ENCODE measurements around the gene TTC9C. TPM values are rescaled to one million over a fixed set of nuclear protein-coding genes. Genes with fewer than 3 reads are reported as not detected.
"Not testable (repeated sequence)": the region's sequence is repeated elsewhere in the genome, so short reads cannot be mapped to it uniquely, and the experiment has no call there.

The TTC9C gene
- total RNA-seq, 1 experiment from 2014 or later, result 63.1 TPM

GRCh38 chr11:62752994-62753735, 24.9 kb downstream of the TTC9C start:
- H3K27me3 ChIP-seq (ENCODE audit: control insufficient read depth, insufficient read depth, low read length), result no peaks in the 10 kb centered on the region
- H3K4me3 ChIP-seq (ENCODE audit: insufficient read depth, low read depth, low read length), result peak overlapping the region; percentile 77
- H3K36me3 ChIP-seq (replicated peaks; ENCODE audit: control insufficient read depth, insufficient read depth, low read length), result peaks cover 25% of the 10 kb centered on the region
- DNase-seq, result no peak

DNA sequence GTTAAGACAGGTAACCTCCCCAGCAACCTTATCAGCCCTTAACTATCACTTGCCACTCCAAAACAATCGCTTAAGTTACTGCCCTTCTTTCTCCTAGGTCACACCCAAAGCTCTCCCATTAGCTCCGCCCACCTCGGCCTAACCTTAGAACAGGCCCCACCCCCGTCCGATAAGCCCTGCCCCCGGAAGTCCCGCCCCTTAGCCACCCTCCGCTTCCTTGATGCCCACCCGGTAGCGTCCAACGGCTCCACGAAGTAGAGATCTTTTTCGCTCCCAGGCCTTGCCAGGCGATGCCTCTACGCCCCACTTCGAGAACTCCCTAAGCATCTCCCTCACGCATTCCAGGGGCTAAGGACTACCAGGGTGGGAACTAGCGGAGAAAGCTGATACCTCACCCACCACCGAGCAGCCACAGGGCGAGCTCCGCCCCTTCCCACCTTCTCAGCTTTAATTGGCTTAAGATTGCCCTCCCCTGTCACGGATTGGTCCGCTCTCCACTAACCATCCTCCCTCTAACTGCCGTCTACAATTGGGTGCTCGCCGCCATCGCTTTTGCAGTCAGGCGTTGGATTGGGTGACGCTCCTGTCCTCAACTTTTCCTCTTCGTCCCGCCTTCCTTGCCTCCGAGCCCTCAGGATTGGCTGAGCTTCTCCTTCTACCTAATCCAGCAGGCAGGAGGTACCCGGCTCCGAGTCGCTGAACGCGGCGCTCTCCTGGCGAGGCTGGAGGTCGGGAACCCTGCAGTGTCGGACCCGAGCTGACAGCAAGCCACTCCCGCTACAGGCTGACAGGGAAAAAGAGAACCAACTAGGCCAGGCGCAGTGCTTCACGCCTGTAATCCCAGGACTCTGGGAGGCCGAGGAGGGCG, 25.7 kb downstream of the TTC9C start, which contains the start of gene ZBTB3:
Gene ZBTB3 (minus strand): TSS at position 425 of the 868 bp plus-strand sequence. CDS start 496 bp downstream, outside the sequence.
- H3K27me3 ChIP-seq (ENCODE audit: control insufficient read depth, insufficient read depth, low read length), result no peaks in the 10 kb centered on the region
- peaks cover 23% of the 10 kb centered on the region for H3K36me3 ChIP-seq (replicated peaks; ENCODE audit: control insufficient read depth, insufficient read depth, low read length)
- peak within 1 kb of the TSS; percentile 77 for H3K4me3 ChIP-seq (ENCODE audit: insufficient read depth, low read depth, low read length)
- DNase-seq, result peak; percentile 95

DNA sequence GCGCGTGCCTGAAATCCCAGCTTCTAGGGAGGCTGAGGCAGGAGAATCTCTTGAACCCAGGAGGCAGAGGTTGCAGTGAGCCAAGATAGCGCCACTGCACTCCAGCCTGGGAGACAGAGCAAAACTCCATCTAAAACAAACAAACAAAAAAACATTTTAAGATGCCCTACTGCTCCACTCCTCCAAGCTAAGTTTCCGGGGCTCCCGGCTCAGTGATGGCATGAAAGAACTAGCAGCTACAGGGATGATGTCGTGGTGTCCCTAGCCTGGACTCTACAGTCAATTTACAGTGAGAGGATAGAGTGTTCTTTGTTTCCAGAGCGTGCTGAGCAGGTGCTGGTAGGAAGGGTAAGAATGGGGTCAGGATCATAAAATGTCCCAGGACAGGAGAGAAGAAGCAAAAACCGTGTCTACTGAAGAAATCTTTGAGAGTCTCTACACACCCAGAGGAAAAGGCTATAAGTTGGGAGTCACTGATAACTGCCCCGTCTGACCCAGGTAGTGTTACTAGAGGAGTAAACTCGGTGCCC, 26.9 kb downstream of the TTC9C start:
- H3K4me3 ChIP-seq (ENCODE audit: insufficient read depth, low read depth, low read length), result no peak overlapping the region
- H3K27me3 ChIP-seq (ENCODE audit: control insufficient read depth, insufficient read depth, low read length), result no peaks in the 10 kb centered on the region
- DNase-seq, result no peak

DNA sequence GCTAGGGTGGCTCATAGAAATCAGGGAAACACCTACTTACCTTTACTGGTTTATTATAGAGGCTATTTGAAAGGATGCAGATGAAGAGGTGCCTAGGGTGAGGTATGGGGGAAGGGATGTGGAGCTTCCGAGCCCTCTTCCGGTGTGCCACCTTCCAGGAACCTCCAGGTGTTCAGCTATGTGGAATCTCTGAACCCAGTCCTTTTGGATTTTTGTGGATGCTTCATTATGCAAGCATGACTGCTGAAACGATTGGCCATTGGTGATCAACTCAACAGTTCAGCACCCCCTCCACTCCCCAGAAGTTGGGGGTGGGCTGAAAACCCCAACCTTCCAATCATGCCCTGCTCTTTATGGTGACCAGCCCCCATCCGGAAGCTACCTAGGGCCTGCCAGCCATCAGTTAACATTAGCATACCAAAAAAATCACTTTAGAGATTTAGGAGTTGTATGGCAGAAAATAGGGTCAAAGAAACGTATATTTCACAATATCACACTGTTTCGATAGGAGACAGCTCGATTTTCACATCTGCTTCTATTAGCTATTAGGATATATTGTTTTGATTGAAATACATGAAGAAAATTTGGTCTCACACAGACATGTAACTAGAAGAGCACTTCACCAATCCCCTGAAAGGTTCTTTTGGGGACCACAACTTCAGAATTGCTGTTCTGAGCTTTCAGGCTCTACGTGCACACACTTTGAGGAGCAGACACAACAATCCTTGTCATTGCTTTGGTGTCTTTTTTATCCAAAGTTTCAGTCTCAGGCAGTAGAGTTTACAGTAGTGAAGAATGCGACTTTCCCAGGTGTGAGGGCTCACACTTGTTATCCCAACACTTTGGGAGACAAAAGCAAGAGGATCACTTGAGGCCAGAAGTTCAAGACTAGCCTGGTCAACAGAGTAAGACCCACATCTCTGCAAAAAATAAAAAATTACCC, 29.8 kb downstream of the TTC9C start:
- Histone ChIP-seq H3K36me3 (replicated peaks; ENCODE audit: control insufficient read depth, insufficient read depth, low read length) (peaks cover 9% of the 10 kb centered on the region), H3K27me3 (ENCODE audit: control insufficient read depth, insufficient read depth, low read length) (no peaks in the 10 kb centered on the region), H3K4me3 (ENCODE audit: insufficient read depth, low read depth, low read length) (peak overlapping the region; percentile 39)
- peak; percentile 87 for DNase-seq

More for the DNA sequence above, 26.9 kb downstream of the TTC9C start:
- peaks cover 20% of the 10 kb centered on the region for H3K36me3 ChIP-seq (replicated peaks; ENCODE audit: control insufficient read depth, insufficient read depth, low read length)

DNA sequence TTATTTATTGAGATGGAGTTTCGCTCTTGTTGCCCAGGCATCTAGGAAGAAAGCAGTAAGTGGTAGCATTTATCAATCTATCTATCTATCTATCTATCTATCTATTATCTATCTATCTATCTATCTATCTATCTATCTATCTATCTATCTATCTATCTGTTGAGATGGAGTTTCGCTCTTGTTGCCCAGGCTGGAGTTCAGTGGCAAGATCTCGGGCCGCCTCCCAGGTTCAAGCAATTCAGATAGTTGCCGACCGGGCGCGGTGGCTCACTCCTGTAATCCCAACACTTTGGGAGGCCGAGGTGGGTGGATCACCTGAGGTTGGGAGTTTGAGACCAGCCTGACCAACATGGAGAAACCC, 32.6 kb downstream of the TTC9C start:
- DNase-seq; H3K27me3 ChIP-seq (ENCODE audit: control insufficient read depth, insufficient read depth, low read length): not testable (repeated sequence)
- Histone ChIP-seq H3K36me3 (replicated peaks; ENCODE audit: control insufficient read depth, insufficient read depth, low read length) (peaks cover 10% of the 10 kb centered on the region), H3K4me3 (ENCODE audit: insufficient read depth, low read depth, low read length) (peak overlapping the region; percentile 21)

DNA sequence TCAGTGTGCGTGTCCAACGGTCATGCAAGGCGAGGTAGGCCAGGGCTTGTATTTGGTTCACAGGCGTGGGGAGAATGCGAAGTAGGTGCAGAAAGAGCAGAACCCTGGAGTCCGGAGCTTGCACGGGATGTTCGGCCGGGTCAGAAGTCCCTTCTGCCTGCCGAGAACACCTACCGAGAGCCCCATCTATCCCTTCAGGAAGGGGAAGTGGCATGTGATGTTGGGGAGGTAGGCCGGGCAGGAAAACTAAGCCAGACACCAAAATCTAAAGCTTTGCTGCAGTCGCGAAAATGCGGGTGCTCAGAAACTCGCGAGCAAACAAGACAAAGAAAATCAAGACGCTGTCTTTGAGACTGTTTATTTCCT, 42.5 kb downstream of the TTC9C start:
- Histone ChIP-seq H3K27me3 (ENCODE audit: control insufficient read depth, insufficient read depth, low read length) (no peaks in the 10 kb centered on the region), H3K4me3 (ENCODE audit: insufficient read depth, low read depth, low read length) (peak overlapping the region; percentile 82), H3K36me3 (replicated peaks; ENCODE audit: control insufficient read depth, insufficient read depth, low read length) (peaks cover 20% of the 10 kb centered on the region)
- DNase-seq, result peak; percentile 69

DNA sequence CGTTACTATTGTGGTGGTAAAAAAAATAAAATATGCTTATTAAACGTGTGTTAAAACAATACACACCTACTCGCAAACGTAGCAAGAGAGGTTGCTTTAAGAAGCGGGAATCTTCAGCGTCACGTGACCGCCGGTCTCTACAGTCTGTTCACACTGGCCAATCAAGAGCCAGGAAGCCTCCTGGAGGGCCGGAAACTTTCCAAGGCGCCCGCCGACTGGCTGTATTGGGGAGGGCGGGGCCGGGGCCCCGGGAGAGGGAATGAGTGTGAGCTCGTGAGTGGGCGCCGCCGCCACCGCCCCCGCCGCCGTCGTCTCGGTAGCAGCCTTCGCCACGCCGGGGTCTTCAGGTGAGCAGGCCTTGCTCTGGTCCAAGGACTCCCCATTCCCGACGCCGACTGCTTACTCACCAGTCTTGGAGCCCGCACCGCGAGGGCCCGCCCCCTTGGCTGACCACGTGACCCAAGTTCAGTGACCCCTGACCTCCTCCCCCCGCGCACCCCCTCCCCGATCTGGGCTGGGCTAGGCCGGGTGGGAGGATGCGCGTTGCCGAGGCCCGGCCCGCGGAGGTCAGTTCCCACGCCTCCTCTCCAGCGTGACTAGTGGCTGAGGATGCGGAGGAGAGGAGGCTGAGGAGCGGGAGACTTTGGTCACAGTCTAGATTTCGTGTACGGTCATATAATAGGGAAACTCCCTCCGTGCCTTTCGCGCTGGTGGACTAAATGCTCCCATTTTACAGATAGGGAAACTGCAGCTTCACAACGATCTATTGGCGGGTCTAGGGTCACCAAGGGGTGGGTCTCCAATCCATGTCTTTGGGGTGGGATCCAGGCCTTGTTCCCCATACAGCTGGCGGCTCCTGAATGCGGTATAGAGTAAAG, 43.1 kb downstream of the TTC9C start, which contains the start of gene TAF6L:
Gene TAF6L (plus strand): TSS at position 253 of the 878 bp plus-strand sequence. CDS start 4,388 bp downstream, outside the sequence.
- peak; percentile 98 for DNase-seq
- Histone ChIP-seq H3K36me3 (replicated peaks; ENCODE audit: control insufficient read depth, insufficient read depth, low read length) (peaks cover 20% of the 10 kb centered on the region), H3K27me3 (ENCODE audit: control insufficient read depth, insufficient read depth, low read length) (no peaks in the 10 kb centered on the region), H3K4me3 (ENCODE audit: insufficient read depth, low read depth, low read length) (peak within 1 kb of the TSS; percentile 82)

- H3K36me3 ChIP-seq (replicated peaks; ENCODE audit: control insufficient read depth, insufficient read depth, low read length), result peaks cover 17% of the 10 kb centered on the region
- H3K27me3 ChIP-seq (ENCODE audit: control insufficient read depth, insufficient read depth, low read length), result no peaks in the 10 kb centered on the region
- DNase-seq, result no peak
- no peak overlapping the region for H3K4me3 ChIP-seq (ENCODE audit: insufficient read depth, low read depth, low read length)
Observed at GRCh38 chr11:62774407-62774806, 46.1 kb downstream of the TTC9C start.

GRCh38 chr11:62775646-62776045, 47.4 kb downstream of the TTC9C start:
- DNase-seq, result no peak

DNA sequence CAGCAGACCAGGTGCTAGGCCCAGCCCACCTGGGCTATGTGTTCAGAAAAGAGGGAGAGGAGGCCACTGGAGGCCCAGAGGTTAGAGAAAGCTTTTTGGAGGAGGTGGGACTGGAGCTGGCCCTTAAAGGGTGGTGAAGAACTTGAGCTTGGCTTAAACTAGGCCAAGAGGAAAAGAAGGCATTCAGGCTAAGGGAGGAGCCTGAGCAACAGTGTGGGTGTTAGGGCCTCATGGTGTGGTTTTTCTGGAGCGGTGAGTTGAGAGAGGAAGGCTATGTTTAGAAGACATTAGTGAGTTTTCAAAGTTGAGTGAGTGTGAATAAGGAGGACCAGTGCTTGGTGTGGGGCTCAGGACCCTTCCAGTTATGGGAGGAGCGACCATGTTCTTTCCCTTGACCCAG, 49.1 kb downstream of the TTC9C start:
- Histone ChIP-seq H3K4me3 (ENCODE audit: insufficient read depth, low read depth, low read length) (no peak overlapping the region), H3K27me3 (ENCODE audit: control insufficient read depth, insufficient read depth, low read length) (no peaks in the 10 kb centered on the region), H3K36me3 (replicated peaks; ENCODE audit: control insufficient read depth, insufficient read depth, low read length) (peaks cover 22% of the 10 kb centered on the region)
- no peak for DNase-seq

More at GRCh38 chr11:62775646-62776045, 47.4 kb downstream of the TTC9C start:
- H3K27me3 ChIP-seq (ENCODE audit: control insufficient read depth, insufficient read depth, low read length), result no peaks in the 10 kb centered on the region
- no peak overlapping the region for H3K4me3 ChIP-seq (ENCODE audit: insufficient read depth, low read depth, low read length)
- peaks cover 17% of the 10 kb centered on the region for H3K36me3 ChIP-seq (replicated peaks; ENCODE audit: control insufficient read depth, insufficient read depth, low read length)

DNA sequence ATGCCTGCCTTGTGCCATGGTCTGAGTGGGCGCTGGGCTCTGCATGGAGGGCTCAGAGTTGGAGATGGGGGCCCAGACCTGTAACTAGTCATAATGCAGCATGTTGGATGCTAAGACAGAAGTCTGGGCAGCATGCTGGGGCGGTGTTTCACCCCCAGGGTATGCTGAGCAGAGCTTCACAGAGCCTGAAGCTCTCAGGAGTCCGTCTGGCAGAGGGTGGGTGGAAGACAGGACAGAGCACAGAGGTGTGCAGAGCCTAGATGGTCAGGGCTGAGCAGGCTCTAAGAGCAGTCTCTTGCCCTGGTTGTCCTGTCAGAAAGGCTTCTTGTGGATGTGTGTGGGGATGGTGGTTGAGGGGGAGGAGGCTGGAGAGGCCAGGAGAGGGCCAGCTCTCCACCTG, 50.2 kb downstream of the TTC9C start:
- Histone ChIP-seq H3K4me3 (ENCODE audit: insufficient read depth, low read depth, low read length) (no peak overlapping the region), H3K27me3 (ENCODE audit: control insufficient read depth, insufficient read depth, low read length) (no peaks in the 10 kb centered on the region), H3K36me3 (replicated peaks; ENCODE audit: control insufficient read depth, insufficient read depth, low read length) (peaks cover 25% of the 10 kb centered on the region)
- no peak for DNase-seq

GRCh38 chr11:62782753-62783152, 54.5 kb downstream of the TTC9C start:
- no peaks in the 10 kb centered on the region for H3K27me3 ChIP-seq (ENCODE audit: control insufficient read depth, insufficient read depth, low read length)
- no peak for DNase-seq
- no peak overlapping the region for H3K4me3 ChIP-seq (ENCODE audit: insufficient read depth, low read depth, low read length)
- H3K36me3 ChIP-seq (replicated peaks; ENCODE audit: control insufficient read depth, insufficient read depth, low read length), result peaks cover 14% of the 10 kb centered on the region

DNA sequence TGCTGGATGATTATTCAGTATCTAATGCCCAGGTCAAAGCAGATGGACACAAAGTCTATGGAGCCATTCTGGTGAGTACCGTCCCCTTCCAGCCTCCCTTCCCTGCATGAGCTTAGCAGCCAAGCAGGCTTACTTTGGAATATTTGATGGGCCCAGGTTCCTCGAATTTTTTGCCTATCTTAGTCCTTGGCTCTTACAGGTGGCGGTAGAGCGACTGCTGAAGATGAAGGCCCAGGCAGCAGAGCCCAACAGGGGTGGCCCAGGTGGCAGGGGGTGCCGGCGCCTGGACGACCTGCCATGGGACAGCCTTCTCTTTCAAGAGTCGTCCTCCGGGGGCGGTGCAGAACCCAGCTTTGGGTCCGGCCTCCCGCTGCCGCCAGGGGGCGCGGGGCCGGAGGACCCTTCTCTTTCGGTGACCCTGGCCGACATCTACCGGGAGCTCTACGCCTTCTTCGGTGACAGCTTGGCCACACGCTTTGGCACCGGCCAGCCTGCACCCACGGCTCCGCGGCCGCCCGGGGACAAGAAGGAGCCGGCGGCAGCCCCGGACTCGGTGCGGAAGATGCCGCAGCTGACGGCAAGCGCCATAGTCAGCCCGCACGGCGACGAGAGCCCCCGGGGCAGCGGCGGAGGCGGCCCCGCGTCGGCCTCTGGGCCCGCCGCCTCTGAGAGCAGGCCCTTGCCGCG, 58.2 kb downstream of the TTC9C start:
- peak; percentile 98 for DNase-seq
- peaks cover 16% of the 10 kb centered on the region for H3K36me3 ChIP-seq (replicated peaks; ENCODE audit: control insufficient read depth, insufficient read depth, low read length)

More for the DNA sequence above, 58.2 kb downstream of the TTC9C start:
- Histone ChIP-seq H3K27me3 (ENCODE audit: control insufficient read depth, insufficient read depth, low read length) (no peaks in the 10 kb centered on the region), H3K4me3 (ENCODE audit: insufficient read depth, low read depth, low read length) (peak overlapping the region; percentile 93)
